HL-60/S4 treated with phorbol 12-myristate 13-acetate at 8.2 ng/mL for 4 days and 3 days (cell line): ENCODE results near the gene MACROD2.

Experiments
- in situ Hi-C: fragments of 300-500 bp; cut with MboI; formaldehyde crosslinking; loops from 2 replicates; pipeline ENCODE4 v1.15.0; 2022; ENCODE audit warnings: low sequenced_read_pairs

MACROD2 gene

DNA sequence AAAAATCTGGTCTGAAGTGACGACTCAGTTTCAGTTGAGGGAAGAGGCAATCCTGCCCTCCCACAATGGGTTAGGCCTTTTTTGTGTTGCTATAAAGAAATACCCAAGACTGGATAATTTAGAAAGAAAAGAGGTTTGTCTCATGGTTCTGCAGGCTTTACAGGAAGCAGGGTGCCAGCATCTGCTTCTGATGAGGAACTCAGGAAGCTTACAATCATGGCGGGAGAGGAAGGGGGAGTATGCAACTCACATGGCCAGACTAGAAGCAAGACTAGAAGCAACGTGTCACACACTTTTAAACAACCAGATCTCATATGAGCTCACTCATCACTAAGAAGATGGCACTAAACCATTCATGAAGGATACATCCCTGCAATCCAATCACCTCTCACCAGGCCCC lies 2048.6 kb downstream of the MACROD2 start:
- in situ Hi-C loops: no loop called here

DNA sequence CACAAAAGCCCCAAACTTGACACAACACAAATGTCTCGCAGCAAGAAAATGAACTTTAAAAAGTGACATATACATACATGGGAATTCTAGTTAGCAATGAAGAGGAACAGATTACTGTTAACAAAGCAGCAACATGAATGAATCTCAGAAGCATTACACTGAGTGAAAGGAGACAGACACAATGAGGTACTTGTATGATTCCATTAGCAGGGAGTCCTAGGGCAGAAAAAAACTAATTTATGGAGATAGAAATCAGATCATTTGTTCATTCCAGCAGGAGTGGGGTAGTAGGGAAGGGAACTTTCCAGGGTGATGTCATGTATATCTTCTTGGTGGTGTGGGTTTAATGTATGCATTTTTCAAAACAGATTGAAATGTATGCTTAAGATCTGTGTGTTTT lies 2053.6 kb downstream of the MACROD2 start:
- in situ Hi-C loops: no loop called here

DNA sequence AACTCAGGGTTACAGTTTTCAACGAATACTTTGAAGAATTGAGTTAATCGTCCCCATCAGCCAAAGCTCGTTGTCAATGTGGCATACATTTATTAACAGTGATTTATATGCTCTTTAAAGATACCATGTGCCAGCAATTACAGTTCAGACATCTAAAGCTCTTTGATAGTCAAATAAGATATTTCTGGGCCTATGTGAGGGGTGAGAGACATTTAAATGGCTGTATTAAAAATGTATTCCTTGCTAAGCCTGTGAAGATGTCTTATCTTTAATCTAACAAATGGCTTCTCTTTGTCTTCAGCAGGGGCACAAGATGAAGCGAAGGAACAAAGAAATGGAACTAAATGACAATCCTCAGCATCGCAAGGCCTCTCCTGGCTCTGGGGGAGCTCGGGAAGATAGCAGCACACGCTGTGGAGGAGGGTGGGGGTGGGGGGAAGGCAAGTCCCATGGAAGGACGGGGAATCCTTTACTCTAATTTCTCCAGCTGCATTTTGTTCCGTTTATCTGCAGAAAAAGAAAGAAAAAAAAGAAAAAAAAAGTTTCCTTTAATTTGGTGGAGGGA lies 2054.3 kb downstream of the MACROD2 start:
- in situ Hi-C loops: no loop called here

DNA sequence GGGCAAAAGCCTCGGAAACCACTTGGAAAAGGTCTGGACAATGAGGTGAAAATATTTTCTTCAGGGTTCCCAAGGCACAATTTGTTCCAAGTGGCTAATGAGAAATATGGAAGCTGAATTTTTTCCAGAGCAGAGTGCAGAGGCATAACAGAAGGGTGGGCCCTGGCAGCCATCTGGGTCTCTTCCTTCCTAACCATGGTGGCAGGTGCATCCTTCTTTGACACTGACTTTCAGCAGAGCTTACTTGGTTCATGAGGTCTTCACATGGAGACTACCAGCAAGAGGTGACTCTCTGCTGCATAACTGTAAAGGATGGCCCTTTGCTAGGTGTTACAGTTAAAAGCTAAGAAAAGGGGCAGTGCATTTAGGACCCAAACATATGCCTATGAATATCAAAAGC lies 2055.1 kb downstream of the MACROD2 start:
- in situ Hi-C loops: no loop called here

DNA sequence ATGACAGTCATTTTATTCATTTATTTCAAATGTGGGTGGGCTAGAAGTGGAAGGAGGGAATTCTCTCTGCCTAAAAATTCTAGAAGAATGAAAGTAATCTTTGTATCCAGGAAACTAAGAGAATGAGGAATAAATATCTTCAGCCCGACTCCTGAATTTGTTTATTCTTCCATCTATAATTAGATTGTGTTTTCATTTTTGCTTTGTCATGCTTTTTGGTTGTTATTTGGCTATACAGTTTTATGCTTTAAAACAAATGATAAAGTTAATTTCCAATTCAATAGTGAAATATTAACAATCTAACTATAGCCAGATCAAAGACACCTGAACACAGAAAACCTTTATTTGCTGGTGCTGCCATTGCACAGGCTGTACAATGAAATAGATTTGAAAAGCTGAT lies 2056.7 kb downstream of the MACROD2 start:
- in situ Hi-C loops: no loop called here

DNA sequence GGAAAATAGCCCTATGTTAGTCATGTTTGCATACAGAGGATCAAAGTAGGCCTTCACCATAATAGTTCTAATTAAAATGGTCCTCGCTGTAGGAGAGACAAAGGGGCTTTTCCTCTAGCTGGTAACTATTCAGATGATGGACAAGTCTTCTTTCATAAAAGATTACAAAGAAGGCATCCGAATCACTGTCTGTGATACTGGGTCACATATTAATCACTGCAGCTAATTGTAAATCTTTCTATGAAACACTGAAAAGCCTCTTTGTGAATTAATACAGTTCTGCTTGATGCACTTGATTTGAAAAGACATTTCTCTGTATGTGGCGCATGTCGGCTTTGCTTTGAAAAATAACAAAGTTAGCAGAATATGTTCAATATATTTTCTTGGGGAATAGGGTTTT lies 2057.1 kb downstream of the MACROD2 start:
- in situ Hi-C loops: no loop called here

DNA sequence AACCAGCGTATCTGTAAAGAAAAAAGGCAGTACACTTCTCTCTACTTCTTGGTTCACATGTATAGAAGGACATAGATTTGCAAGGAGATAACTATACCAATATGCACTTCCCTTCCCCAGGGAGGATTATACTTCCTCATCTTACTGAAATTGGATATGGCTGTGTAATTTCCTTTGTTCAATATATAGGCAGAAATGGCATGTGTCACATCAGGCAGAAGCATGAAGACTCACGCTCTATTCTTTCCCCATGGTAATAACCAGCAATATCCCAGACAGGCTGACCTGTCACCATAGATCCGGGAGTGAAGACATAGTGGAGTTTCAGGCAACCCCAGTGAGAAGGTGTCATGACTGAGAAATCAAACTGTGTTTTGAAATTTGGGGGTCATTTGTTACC lies 2059.7 kb downstream of the MACROD2 start:
- in situ Hi-C loops: no loop called here

DNA sequence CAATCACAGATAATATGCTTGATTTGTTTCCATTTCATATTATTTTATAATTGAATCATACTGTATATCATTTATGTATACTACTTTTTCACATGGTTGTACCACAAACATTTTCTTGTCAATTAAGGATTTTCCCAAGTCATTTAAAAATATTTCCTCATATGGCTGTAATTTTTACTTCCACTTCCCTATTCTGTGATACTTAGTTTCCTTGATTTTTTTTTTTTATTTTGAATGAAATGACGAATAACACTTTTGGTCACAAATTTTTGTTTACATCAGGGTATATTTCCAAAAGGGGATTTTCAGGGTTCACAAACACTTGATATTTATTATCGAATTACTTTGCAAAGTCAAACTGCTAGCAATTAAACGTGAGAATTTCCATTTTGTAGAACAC lies 2062.3 kb downstream of the MACROD2 start:
- in situ Hi-C loops: no loop called here

DNA sequence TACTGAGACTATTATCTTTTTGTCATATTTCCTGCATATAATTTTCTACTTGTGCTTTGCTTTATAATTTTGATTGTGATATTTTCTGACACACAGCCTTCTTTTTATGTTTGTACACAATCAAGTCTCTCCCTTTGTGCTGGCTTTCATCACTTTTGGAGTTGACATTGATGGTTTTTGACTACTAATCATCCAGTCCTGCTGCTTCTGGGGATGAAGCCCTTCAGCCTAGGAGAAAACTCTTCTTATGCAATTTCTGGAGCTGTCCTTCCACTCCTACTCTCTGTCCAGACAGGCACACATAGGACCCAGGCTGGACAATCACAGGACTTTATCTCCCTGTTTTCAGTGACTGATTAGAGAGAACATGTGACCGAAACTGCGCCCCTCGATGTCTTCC lies 2063.0 kb downstream of the MACROD2 start:
- in situ Hi-C loops: no loop called here

DNA sequence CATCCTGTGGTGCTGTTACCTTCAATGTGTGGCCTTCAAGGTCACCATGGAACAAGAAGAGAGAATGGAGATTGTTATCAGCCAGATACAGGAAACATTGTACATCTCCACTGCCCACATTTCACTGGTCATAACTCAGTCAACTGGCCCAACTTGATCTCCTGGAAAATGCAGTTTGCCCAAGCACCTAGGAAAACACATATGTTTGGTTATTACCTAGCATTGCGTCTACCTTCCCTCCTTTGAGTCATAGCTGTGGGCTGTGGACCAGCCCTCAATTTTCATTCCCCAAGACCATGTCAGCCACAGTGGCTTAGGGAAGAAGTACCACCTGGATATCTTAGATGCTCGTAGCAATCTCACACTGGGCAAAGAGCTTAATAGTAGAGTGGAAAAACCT lies 2064.5 kb downstream of the MACROD2 start:
- in situ Hi-C loops: no loop called here

DNA sequence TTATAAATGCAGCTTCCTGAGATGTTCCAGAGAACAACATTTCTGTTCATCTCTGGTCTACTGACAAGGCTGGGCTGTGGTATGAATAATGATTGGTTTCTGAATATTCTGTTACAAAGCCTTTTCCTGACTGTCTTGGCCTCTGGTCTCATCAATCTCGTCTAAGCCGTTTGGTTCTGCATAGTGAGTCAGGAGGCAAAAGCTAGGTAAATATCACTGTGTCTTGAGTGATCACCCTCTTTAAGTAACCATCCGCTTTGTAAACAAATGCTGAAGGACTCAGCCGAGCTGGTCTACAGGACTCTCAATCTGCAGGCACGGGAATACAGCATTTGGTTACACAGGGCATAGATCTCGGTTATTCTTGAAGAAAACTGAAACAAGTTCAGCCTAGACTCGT lies 2066.0 kb downstream of the MACROD2 start:
- in situ Hi-C loops: no loop called here

DNA sequence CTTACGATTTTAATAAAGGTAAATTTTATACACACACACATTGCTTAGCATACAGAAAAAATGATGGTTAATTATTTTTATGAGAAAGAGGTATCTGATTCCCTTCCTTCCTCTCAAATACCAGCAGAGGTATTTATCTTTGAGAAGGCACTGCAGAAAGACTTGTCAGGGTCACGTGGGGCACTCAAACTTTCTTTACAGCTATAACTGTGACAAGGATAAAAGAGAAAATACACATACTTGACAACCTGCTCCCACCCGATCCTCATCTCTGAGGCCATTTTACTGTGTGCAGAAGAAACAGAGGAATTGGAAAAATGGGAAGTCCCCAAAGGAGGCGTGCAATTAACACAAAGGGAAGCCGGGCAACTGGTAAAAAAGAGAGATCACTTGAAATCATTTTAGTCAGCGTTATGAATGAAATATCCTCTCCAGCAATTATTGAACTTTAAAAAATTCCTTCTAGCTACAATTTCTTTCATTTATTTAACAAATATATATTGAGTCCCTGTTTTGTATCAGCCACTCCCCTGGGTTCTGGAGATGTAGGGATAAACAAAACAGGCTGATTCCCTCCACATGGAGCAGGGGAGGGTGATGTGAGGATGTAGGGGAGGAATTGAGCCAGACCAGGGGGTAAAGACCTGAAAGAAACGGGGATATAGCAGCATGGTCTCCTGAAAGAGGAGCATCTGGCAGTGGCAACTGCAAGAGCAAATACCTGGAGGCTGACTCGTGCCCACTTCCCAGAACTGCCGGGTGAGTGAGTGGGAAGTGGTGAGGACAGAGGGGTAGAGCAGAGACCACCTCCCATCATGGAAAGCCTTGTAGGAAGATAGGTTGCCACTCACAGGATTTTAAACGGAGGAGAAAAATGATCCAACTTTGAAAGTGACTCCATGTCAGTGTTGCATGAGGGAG lies 2067.6 kb downstream of the MACROD2 start:
- in situ Hi-C loops: no loop called here

DNA sequence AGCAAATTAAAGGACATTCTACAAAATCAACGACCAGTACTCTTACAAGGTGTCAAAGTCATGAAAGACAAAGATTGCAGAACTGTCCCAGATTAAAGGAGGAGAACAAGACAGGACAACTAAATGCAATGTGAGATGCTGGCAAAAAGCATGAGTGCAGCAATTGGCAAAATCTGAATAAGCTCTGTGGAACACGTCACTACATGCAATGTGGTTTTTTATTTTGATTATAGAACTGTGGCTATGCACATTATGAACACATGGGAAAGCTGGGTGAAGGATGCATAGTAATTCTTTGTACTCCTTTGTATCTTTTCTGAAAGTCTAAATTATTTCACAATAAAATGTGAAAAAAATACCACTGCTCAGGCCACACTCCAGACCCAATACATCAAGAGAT lies 2068.6 kb downstream of the MACROD2 start:
- in situ Hi-C loops: no loop called here

DNA sequence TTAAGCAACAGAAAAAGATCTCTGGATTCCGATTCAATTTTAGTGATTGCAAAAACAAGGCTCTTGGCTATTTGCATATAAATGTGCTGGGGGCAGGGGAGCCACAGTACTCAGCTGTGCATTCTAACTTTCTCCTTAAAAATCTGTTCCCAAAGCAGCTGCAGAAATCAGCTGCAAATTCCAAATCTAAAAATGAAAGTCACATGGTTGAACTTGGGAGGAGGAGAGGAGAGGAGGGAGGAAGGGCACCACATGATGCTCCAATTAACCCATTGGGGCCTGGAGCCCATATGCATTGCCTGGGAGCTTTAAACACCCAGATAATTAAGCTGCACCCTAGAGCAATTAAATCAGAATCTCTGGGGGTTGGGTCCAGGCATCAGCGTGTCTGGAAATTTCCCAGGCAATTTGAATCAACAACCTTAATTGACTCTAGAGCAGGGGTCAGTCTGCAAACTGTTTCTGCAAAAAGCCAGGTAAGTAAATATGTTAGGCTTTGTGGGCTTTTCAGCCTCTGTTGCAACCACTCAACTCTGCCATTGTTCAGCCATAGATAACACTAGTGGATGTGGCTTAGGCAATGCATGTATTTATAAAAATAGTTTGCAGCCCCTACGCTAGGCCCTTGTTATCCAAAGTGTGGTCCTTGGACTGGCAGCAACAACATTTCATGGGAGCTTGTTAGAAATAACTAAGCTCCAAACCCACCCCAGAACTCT lies 2069.8 kb downstream of the MACROD2 start:
- in situ Hi-C loops: no loop called here

DNA sequence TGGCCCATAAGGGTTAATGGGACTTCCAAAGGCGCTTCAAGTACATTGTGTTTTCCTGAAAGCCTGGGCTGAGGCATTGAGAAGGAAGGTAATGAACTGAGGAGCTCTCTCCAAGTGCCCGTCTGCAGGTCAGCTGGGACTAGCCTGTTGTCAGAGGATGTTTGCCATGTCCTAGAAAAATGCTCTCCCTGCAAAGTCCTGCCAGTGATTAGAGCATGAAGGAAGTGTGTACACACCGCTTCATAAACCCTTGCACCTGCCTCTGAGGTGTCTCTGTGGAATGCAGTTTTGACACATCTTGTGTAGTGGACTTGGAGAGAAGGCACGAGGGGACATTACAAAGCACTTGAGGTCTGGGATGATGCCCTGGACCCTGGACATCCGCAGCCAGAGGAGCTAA lies 2071.3 kb downstream of the MACROD2 start:
- in situ Hi-C loops: no loop called here

DNA sequence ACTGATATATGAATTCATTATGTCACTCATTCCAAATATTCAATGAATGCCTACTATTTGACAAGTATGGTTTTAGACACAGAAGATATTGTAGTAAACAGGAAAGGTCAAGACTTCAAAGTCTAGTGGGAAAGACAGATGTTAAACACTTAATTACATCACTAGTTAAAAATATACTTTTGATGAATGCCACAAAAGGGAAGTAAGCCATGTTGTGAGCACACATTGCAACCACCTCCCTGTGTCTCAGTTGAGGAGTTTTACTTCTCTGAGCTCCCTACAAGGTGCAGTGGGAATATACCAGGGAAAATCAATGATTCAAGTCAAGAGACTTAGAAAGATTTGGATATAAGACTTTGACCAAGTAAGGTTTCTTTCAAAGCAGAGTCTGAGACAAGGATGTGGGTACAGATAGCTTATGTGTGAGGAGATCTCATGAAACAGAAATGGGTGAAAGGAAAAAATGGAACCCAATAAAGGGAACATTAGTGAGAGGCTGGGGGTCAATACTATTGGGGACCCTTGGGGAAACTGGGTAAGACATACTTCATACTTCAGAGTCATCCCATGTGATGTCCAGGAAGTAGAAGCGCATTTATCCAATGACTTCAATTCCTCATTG lies 2074.2 kb downstream of the MACROD2 start:
- in situ Hi-C loops: no loop called here

DNA sequence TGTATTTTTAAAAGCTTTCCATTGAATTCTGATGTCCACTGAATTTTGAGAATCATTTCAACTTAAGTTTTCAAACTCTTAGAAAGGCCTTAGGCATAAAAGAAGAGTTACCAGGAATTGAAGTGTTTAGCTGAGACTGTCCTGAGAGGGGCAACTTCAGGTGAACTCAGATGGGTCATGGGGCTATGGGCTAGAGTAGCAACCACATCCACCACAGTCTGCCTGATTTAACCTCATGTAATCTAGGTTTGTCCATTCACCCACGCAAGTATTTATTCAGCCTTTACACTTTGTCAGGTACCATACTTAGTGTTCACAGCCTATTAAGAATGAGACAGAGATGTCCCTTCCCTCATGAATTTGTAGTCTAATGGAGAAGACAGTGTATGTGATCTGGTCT lies 2076.9 kb downstream of the MACROD2 start:
- in situ Hi-C loops: no loop called here

DNA sequence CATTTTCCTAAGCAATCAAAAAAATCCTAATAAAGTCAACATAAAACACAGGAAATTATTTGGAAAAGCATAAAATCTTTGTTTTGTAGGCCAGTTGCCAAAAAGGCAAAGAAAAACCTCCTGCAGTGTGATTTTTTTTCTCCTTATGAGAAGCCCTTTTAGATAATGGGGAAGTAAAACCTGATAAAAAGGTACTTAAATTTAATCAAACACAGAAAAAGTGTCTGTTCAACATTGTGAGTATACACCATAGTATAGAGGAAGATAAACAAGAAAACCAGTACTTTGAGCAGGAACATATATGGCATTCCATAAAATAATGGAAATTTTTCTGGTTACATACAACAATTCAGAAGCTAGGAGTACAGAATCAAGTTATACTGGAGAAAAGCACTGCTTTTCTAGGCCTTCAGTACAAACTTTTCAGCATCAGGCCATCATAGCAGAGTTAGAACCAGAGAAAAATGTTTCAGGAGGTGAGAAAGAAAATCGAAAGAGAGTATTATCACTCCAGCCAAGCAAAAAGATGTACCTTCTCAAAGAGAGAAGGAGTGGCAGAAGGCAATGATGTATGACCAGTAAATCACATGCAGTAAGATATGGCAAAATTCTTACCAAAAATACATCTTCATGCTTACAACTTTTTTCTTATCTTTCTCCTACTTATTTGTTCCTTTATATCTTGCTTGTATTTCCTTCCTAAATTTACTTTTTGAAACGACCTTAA lies 2083.0 kb downstream of the MACROD2 start:
- in situ Hi-C loops: no loop called here

DNA sequence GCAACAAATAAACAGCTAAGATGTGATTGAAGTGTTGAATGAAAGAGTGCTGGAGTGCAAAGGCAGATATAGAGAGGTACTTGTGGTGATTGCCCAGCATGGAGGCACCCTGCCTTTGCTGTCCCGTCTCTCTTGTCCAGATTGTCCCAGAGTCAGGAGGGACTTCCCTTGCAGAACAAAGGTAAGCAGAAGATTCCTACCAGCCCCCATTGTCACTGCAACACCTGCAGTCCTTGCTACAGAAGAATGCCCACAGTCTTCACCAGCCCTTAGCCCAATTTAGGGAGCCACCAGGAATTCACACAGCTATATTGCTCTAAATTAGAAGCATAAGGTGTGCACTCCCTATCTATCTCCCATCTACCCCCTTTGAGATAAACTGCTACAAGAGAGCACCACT lies 2086.1 kb downstream of the MACROD2 start:
- in situ Hi-C loops: no loop called here

DNA sequence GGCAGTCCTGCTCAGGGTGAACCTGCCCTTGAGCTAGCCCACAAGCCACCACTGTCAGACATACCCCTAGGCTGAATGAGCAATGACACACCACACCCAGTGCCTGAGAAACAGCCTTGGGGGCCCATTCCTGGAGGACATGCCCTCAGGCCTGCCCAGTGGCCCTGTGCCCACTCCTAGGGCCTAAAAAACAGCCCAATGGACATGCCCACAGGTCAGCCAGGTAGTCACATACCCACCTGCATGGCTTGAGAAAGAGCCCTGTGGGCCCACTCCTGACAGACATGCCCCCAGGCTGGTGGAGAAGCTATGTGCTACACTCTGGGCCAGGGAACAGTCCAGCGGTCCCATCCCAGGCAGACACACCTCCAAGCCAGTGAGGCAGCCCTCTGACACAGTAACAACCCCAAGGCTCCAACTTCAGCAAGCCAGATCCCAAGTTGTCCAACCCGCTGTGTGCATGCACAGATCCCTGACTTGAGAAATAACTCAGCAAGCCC lies 2086.8 kb downstream of the MACROD2 start:
- in situ Hi-C loops: no loop called here
